Activated CD8-positive, alpha-beta T cell treated with anti-CD3 and anti-CD28 coated beads for 36 hours (primary cell): Measurements from ENCODE around the gene SMTNL2. TPM values are rescaled to one million over a fixed set of nuclear protein-coding genes. Genes with fewer than 3 reads are reported as not detected.
A peak's percentile ranks its signal among the peaks of the same experiment; 100 is the strongest.

Experiments used
- ATAC-seq: fragments of 200-7000 bp; cut with Tn5 transposase; one replicate; pipeline ENCODE4 v1.10.0; 2021; ENCODE audit warnings: mild to moderate bottlenecking, moderate library complexity
- CTCF ChIA-PET: fragments of 350-600 bp; sonication (Branson Sonifier 250); formaldehyde crosslinking; loops from one replicate; lab custom pipeline; 2021; ENCODE audit warnings: antibody characterized with exemption; lab: Charles Lee
- POLR2A ChIA-PET: fragments of 350-600 bp; sonication (Branson Sonifier 250); formaldehyde crosslinking; loops from one replicate; lab custom pipeline; 2021; ENCODE audit warnings: antibody characterized with exemption; lab: Charles Lee
- DNase-seq: peaks from one replicate; pipeline ENCODE4 v3.0.0-alpha.2; 2020
- H3K27ac Mint-ChIP-seq: one replicate; pipeline ENCODE4 v1.8.0; 2021; ENCODE audit warnings: mild to moderate bottlenecking, mixed read lengths
- H3K27me3 Mint-ChIP-seq: one replicate; pipeline ENCODE4 v1.8.0; 2021; ENCODE audit warnings: mixed read lengths
- H3K36me3 Mint-ChIP-seq: one replicate; pipeline ENCODE4 v1.8.0; 2021; ENCODE audit warnings: low read depth, mixed read lengths
- H3K4me1 Mint-ChIP-seq: one replicate; pipeline ENCODE4 v1.8.0; 2021; ENCODE audit warnings: low read depth, mixed read lengths
- H3K4me3 Mint-ChIP-seq: one replicate; pipeline ENCODE4 v1.8.0; 2021; ENCODE audit warnings: mild to moderate bottlenecking, moderate library complexity, mixed read lengths
- H3K9me3 Mint-ChIP-seq: one replicate; pipeline ENCODE4 v1.8.0; 2021; ENCODE audit warnings: mixed read lengths
- CTCF ChIP-seq: fragments of 200-600 bp; IDR thresholded peaks from one replicate; pipeline ENCODE4 v1.8.0; 2022; ENCODE audit warnings: antibody characterized with exemption, mild to moderate bottlenecking
- intact Hi-C: fragments of 100-400 bp; cut with micrococcal nuclease; formaldehyde crosslinking; loops from one replicate; pipeline ENCODE4 v1.10.0; 2022
- total RNA-seq, 2 experiments: library from RNA; stranded (reverse); gene quantifications; one replicate each; pipeline ENCODE4 v1.2.3, GENCODE V29; 2021

Gene SMTNL2
- total RNA-seq: not detected

DNA sequence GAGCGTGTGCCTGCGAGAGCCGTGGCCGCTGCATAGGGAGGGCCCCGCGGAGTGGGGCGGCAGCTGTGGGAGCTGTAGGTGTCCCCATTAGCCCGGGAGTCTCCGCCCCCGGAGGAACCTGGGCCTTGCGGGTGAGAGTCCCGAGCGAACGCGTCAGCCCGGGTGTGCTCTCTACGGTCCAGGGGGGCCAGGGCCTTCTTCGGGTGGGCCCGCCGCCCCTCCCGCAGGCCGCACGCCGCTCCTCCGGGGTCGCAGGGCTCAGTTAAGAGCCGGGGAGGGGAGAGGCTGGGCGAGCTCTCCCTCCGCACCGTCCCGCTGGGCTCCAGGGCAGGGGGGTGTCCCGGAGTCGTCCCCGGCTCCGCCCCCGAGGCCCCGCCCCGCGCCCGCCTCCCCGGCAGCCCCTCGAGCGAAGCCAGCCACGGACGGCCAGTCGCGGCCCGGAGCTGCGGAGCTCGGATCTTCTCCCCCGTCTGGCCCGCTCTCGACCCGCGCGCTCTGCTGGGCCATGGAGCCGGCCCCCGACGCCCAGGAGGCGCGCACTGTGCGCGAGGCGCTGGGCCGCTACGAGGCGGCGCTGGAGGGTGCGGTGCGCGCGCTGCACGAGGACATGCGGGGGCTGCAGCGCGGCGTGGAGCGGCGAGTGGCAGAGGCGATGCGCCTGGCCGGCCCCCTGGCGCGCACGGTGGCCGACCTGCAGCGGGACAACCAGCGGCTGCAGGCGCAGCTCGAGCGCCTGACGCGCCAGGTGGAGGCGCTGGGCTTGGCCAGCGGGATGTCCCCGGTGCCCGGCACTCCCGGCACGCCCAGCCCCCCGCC is at the start of gene SMTNL2:
TSS of gene SMTNL2 (plus strand) at position 429 of the 816 bp plus-strand sequence. CDS start at position 506, 77 bp downstream.
- Mint-ChIP-seq H3K4me3 (peak within 1 kb of the TSS; percentile 56), H3K27me3 (peaks cover 36% of the 10 kb centered on the region), H3K27ac (no peak within 1 kb of the TSS), H3K36me3 (no peaks in the 10 kb centered on the region), H3K4me1 (peaks cover 6% of the 10 kb centered on the region), H3K9me3 (no peaks in the 10 kb centered on the region)
- no peak for TF ChIP-seq CTCF
- intact Hi-C loops: no loop called here
- ChIA-PET POLR2A (interaction anchor here (0.6 kb wide), 1 partner anchor 14 kb away, joined by 3 read pairs; no protein-coding TSS in a partner anchor), CTCF (interaction anchor here (1.1 to 1.7 kb wide), 3 partner anchors 11 to 24 kb away, joined by 3 to 6 read pairs (median 4); no protein-coding TSS in a partner anchor)
- peak; percentile 25 for DNase-seq
- peak; percentile 70 for ATAC-seq

GRCh38 chr17:4534928-4535666 is 49.2 kb upstream of the SMTNL2 start:
- no peak for TF ChIP-seq CTCF
- Mint-ChIP-seq H3K9me3 (no peaks in the 10 kb centered on the region), H3K36me3 (peaks cover 3% of the 10 kb centered on the region), H3K27me3 (peaks cover 1% of the 10 kb centered on the region), H3K27ac (no peak overlapping the region), H3K4me3 (no peak overlapping the region), H3K4me1 (peaks cover 2% of the 10 kb centered on the region)
- CTCF ChIA-PET: no interaction called here
- intact Hi-C loops: loop anchor here (10.0 kb wide), 1 partner anchor 110 kb away; no protein-coding TSS in a partner anchor
- DNase-seq (no peak), ATAC-seq (no peak)
- POLR2A ChIA-PET: interaction anchor here (0.6 to 2.4 kb wide), 6 partner anchors 9 to 524 kb away, joined by 3 to 9 read pairs (median 4); no protein-coding TSS in a partner anchor

DNA sequence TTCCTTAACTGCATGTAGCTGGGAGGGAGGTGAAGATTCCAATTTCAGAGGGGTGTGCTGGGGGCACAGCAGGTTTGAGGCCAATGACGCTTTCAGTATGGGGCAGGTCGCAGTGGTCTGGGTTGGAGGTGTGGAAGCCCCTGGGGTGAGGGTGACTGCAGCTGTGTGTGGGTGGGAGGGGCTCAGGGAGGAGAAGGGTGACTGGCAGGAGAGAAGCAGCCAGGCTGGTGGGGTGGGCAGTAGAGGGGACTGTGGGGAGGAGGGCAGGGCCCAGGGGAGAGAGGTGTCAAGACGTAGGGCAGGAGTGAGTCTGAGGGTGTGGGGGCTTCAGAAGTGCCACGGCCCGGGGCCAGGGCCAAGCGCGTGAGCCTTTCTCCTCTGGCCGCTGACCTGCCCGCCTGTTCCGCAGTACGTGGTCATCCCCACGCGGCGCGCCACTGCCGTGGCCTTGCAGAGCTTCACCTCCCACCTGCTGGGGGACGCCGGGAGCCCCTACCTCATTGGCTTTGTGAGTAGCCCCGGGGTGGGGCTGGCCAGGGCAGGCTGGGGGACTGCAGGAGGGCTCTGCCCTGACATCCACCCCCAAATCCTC is 48.6 kb upstream of the SMTNL2 start:
- TF ChIP-seq CTCF: no peak
- Mint-ChIP-seq H3K4me1 (peaks cover 2% of the 10 kb centered on the region), H3K27me3 (peaks cover 1% of the 10 kb centered on the region), H3K36me3 (peaks cover 3% of the 10 kb centered on the region), H3K4me3 (no peak overlapping the region), H3K27ac (no peak overlapping the region), H3K9me3 (no peaks in the 10 kb centered on the region)
- ATAC-seq: no peak
- DNase-seq: no peak
- intact Hi-C loops: loop anchor here (10.0 kb wide), 1 partner anchor 111 kb away; no protein-coding TSS in a partner anchor
- POLR2A ChIA-PET: interaction anchor here (0.7 to 2.4 kb wide), 6 partner anchors 9 to 32 kb away, joined by 3 to 9 read pairs (median 4); no protein-coding TSS in a partner anchor
- CTCF ChIA-PET: no interaction called here

GRCh38 chr17:4536259-4536741 is 48.0 kb upstream of the SMTNL2 start:
- TF ChIP-seq CTCF: no peak
- intact Hi-C loops: loop anchor here (10.0 kb wide), 1 partner anchor 111 kb away; no protein-coding TSS in a partner anchor
- Mint-ChIP-seq H3K27me3 (peaks cover 1% of the 10 kb centered on the region), H3K27ac (no peak overlapping the region), H3K36me3 (peaks cover 6% of the 10 kb centered on the region), H3K4me3 (no peak overlapping the region), H3K4me1 (peaks cover 2% of the 10 kb centered on the region), H3K9me3 (no peaks in the 10 kb centered on the region)
- ChIA-PET CTCF (no interaction called here), POLR2A (interaction anchor here (0.6 to 5.7 kb wide), 9 partner anchors 8 to 373 kb away, joined by 3 to 45 read pairs (median 3); no protein-coding TSS in a partner anchor)
- no peak for ATAC-seq
- no peak for DNase-seq
